ENCODE results near the gene B4GAT1. TPM values are rescaled to one million over a fixed set of nuclear protein-coding genes. Genes with fewer than 3 reads are reported as not detected.

The B4GAT1 gene
- total and polyA plus RNA-seq, 4 donors = 12.0 to 20.8 (median 17.6) TPM

- Histone ChIP-seq H3K4me3 (ENCODE audit: low read depth in 1 of 3, low read length in 3 of 3) (no peak overlapping the region), H3K9me3 (ENCODE audit: control insufficient read depth in 4 of 4, low read length in 3 of 4) (no peaks in the 10 kb centered on the region), H3K36me3 (ENCODE audit: control insufficient read depth in 4 of 4, insufficient read depth in 3 of 4, low read depth in 1 of 4, low read length in 3 of 4) (peaks cover 0 to under 1% (median under 1%) of the 10 kb centered on the region in 4 donors), H3K4me1 (ENCODE audit: control insufficient read depth in 4 of 4, insufficient read depth in 4 of 4, low read length in 3 of 4) (peaks cover 0 to 17% (median 8%) of the 10 kb centered on the region in 4 donors), H3K9ac (ENCODE audit: low read depth in 1 of 2, low read length in 2 of 2) (no peak overlapping the region), H3K27ac (ENCODE audit: low read depth in 1 of 2, low read length in 2 of 2) (no peak overlapping the region), H3K27me3 (ENCODE audit: control insufficient read depth in 4 of 4, insufficient read depth in 4 of 4, low read length in 3 of 4) (peaks cover 0 to under 1% (median 0%) of the 10 kb centered on the region in 4 donors)
- 95% methylated on average over 6 of the region's 6 CpGs for WGBS
- DNase-seq (ENCODE audit: low spot score) = no peak
- TF ChIP-seq FOXA1 (IDR thresholded peaks at IDR 0.05) (no peak), YY1 (IDR thresholded peaks at IDR 0.05) (no peak), REST (IDR thresholded peaks at IDR 0.05) (no peak), RAD21 (IDR thresholded peaks at IDR 0.05) (no peak), GABPA (IDR thresholded peaks at IDR 0.05 in 1 of 2, conservative IDR thresholded peaks at IDR 0.05 in 1 of 2) (no peak), CTCF (IDR thresholded peaks at IDR 0.05; ENCODE audit: low read depth, low read length, missing input control) (no peak), NR2F2 (IDR thresholded peaks at IDR 0.05) (no peak), HNF4A (conservative IDR thresholded peaks at IDR 0.05) (no peak), MAX (IDR thresholded peaks at IDR 0.05) (no peak), ZBTB33 (IDR thresholded peaks at IDR 0.05) (no peak), FOXA2 (IDR thresholded peaks at IDR 0.05) (no peak), ATF3 (IDR thresholded peaks at IDR 0.05) (no peak), EGR1 (IDR thresholded peaks at IDR 0.05; ENCODE audit: low read depth in 2 of 2) (no peak)
Observed at GRCh38 chr11:66368484-66368883, 21.1 kb upstream of the B4GAT1 start.

- Histone ChIP-seq H3K27me3 (ENCODE audit: control insufficient read depth in 4 of 4, insufficient read depth in 4 of 4, low read length in 3 of 4) (no peaks in the 10 kb centered on the region), H3K4me3 (ENCODE audit: low read depth in 1 of 3, low read length in 3 of 3) (no peak overlapping the region), H3K9ac (ENCODE audit: low read depth in 1 of 2, low read length in 2 of 2) (no peak overlapping the region), H3K4me1 (ENCODE audit: control insufficient read depth in 4 of 4, insufficient read depth in 4 of 4, low read length in 3 of 4) (peaks cover 0 to 15% (median 8%) of the 10 kb centered on the region in 4 donors), H3K36me3 (ENCODE audit: control insufficient read depth in 4 of 4, insufficient read depth in 3 of 4, low read depth in 1 of 4, low read length in 3 of 4) (peaks cover 0 to 3% (median under 1%) of the 10 kb centered on the region in 4 donors), H3K9me3 (ENCODE audit: control insufficient read depth in 4 of 4, low read length in 3 of 4) (no peaks in the 10 kb centered on the region), H3K27ac (ENCODE audit: low read depth in 1 of 2, low read length in 2 of 2) (no peak overlapping the region)
- DNase-seq (ENCODE audit: low spot score) = no peak
- TF ChIP-seq ATF3 (IDR thresholded peaks at IDR 0.05) (no peak), TAF1 (conservative IDR thresholded peaks at IDR 0.05) (no peak), ZBTB33 (IDR thresholded peaks at IDR 0.05) (no peak), RAD21 (IDR thresholded peaks at IDR 0.05) (no peak), MAX (IDR thresholded peaks at IDR 0.05) (no peak), RXRA (IDR thresholded peaks at IDR 0.05) (no peak), GABPA (IDR thresholded peaks at IDR 0.05 in 1 of 2, conservative IDR thresholded peaks at IDR 0.05 in 1 of 2) (no peak), NR2F2 (IDR thresholded peaks at IDR 0.05) (no peak), EGR1 (IDR thresholded peaks at IDR 0.05; ENCODE audit: low read depth in 2 of 2) (no peak), FOXA2 (IDR thresholded peaks at IDR 0.05) (no peak), JUND (IDR thresholded peaks at IDR 0.05) (no peak), SP1 (IDR thresholded peaks at IDR 0.05) (no peak), HNF4A (conservative IDR thresholded peaks at IDR 0.05) (no peak), FOXA1 (IDR thresholded peaks at IDR 0.05) (no peak)
- 95% methylated on average over 15 of the region's 15 CpGs for WGBS
Observed at GRCh38 chr11:66367561-66368312, 20.3 kb upstream of the B4GAT1 start.

Data from liver (tissue), 9 donors.